GM12878 (cell line): ENCODE results near the gene KRTAP24-1. TPM values are rescaled to one million over a fixed set of nuclear protein-coding genes. Genes with fewer than 3 reads are reported as not detected.

Experiments used
- ATAC-seq: fragments of 200-7000 bp; cut with Tn5 transposase; 3 replicates; pipeline ENCODE4 v1.9.1; 2020; ENCODE audit warnings: mild to moderate bottlenecking, moderate library complexity
- BruUV-seq: library from RNA; stranded (reverse); fragments of 400-500 nt; replicated peaks from 2 replicates; lab custom pipeline; 2021; lab: Mats Ljungman, UMichigan
- CTCF ChIA-PET: fragments of 300-600 bp; sonication (Branson Sonifier 250); formaldehyde crosslinking; extraction: SDS; loops from one replicate; lab custom pipeline; 2021; ENCODE audit warnings: inconsistent platforms; lab: Yijun Ruan, JAX
- POLR2A ChIA-PET: fragments of 350-600 bp; formaldehyde crosslinking; extraction: SDS; loops from one replicate; lab custom pipeline; 2021; ENCODE audit warnings: inconsistent platforms; lab: Charles Lee
- RAD21 ChIA-PET: fragments of 300-600 bp; sonication (Branson Sonifier 250); formaldehyde crosslinking; loops from one replicate; lab custom pipeline; 2023; ENCODE audit warnings: antibody characterized with exemption; ENCODE audit not compliant: unreplicated experiment; lab: Charles Lee
- SMC1A ChIA-PET: fragments of 300-600 bp; sonication (Branson Sonifier 250); formaldehyde crosslinking; loops from one replicate; lab custom pipeline; 2023; ENCODE audit not compliant: unreplicated experiment, uncharacterized antibody; lab: Charles Lee
- DNase-seq: peaks from one replicate; pipeline ENCODE4 v3.0.0-alpha.2; 2011; ENCODE audit warnings: low read depth, low spot score
- FAIRE-seq: peaks from 3 replicates; lab custom pipeline; 2011; peaks lifted over from hg19 to GRCh38; lab: Jason Lieb, UNC
- H2AFZ ChIP-seq: 2 replicates; pipeline ENCODE4 v1.6.0; 2011; ENCODE audit warnings: low read depth, low read length, control low read depth; ENCODE audit not compliant: control insufficient read depth
- H3K27ac ChIP-seq: 2 replicates; pipeline ENCODE4 v1.5.1; 2011; ENCODE audit warnings: control low read depth; ENCODE audit not compliant: control insufficient read depth, insufficient read depth
- H3K27me3 ChIP-seq, 2 experiments: replicated peaks in 1 of 2; 2 replicates each; pipeline versions ENCODE4 v1.6.0 to v1.6.1; 2011; ENCODE audit warnings: low read length in 1 of 2; ENCODE audit not compliant: control insufficient read depth in 2 of 2, insufficient read depth in 2 of 2
- H3K36me3 ChIP-seq, 2 experiments: 2 replicates each; pipeline ENCODE4 v1.5.1; 2011; ENCODE audit warnings: low read length in 1 of 2; ENCODE audit not compliant: control insufficient read depth in 2 of 2, insufficient read depth in 2 of 2
- H3K4me1 ChIP-seq: 2 replicates; pipeline ENCODE4 v1.6.1; 2011; ENCODE audit warnings: mild to moderate bottlenecking, low read length, moderate library complexity, mixed read lengths; ENCODE audit not compliant: control insufficient read depth, insufficient read depth
- H3K4me2 ChIP-seq: 2 replicates; pipeline ENCODE4 v1.6.0; 2011; ENCODE audit warnings: control low read depth; ENCODE audit not compliant: control insufficient read depth, insufficient read depth
- H3K4me3 ChIP-seq: fragments of 200-600 bp; sonication (generic); 2 replicates; pipeline ENCODE4 v1.5.1; 2016
- H3K79me2 ChIP-seq: 2 replicates; pipeline ENCODE4 v1.6.0; 2011; ENCODE audit warnings: low read length; ENCODE audit not compliant: control insufficient read depth, insufficient read depth
- H3K9ac ChIP-seq: 2 replicates; pipeline ENCODE4 v1.8.0; 2011; ENCODE audit warnings: low read length, control low read depth, mixed read lengths; ENCODE audit not compliant: control insufficient read depth, insufficient read depth
- H3K9me3 ChIP-seq: replicated peaks from 3 replicates; pipeline ENCODE4 v1.5.1; 2011; ENCODE audit warnings: mild to moderate bottlenecking, low read length; ENCODE audit not compliant: control insufficient read depth, insufficient read depth
- H4K20me1 ChIP-seq: 2 replicates; pipeline ENCODE4 v1.6.0; 2011; ENCODE audit not compliant: control insufficient read depth, insufficient read depth
- ATF7 ChIP-seq: fragments of 450-650 bp; IDR thresholded peaks from 2 replicates; pipeline ENCODE4 v1.6.1; 2016; ENCODE audit warnings: low read depth, mild to moderate bottlenecking
- BACH1 ChIP-seq: fragments of 450-650 bp; IDR thresholded peaks from 2 replicates; pipeline ENCODE4 v1.6.1; 2017; ENCODE audit warnings: mild to moderate bottlenecking, borderline replicate concordance
- CBX5 ChIP-seq: sonication (generic); IDR thresholded peaks from 2 replicates; pipeline ENCODE4 v1.6.1; 2016; ENCODE audit warnings: low read depth, moderate library complexity, mild to moderate bottlenecking, inconsistent platforms
- CREM ChIP-seq: IDR thresholded peaks from 2 replicates; pipeline ENCODE4 v1.6.1; 2014; ENCODE audit warnings: antibody characterized with exemption, low read depth
- FOXK2 ChIP-seq: fragments of 450-650 bp; IDR thresholded peaks from 2 replicates; pipeline ENCODE4 v1.6.1; 2017; ENCODE audit warnings: mild to moderate bottlenecking, moderate library complexity
- NFXL1 ChIP-seq: fragments of 450-650 bp; IDR thresholded peaks from 2 replicates; pipeline ENCODE4 v1.6.1; 2017; ENCODE audit warnings: antibody characterized with exemption, mild to moderate bottlenecking, borderline replicate concordance
- NRF1 ChIP-seq: conservative IDR thresholded peaks from 2 replicates; pipeline ENCODE4 v1.6.1; 2011; ENCODE audit warnings: mild to moderate bottlenecking, low read depth, low read length, improper control_type of control experiment
- SMAD1 ChIP-seq: fragments of 450-650 bp; IDR thresholded peaks from 2 replicates; pipeline ENCODE4 v1.6.1; 2018; ENCODE audit warnings: mild to moderate bottlenecking, low read depth; ENCODE audit not compliant: partially characterized antibody
- SMARCA5 ChIP-seq: fragments of 450-650 bp; IDR thresholded peaks from 2 replicates; pipeline ENCODE4 v1.6.1; 2017; ENCODE audit warnings: mild to moderate bottlenecking
- TCF3 ChIP-seq: IDR thresholded peaks from 2 replicates; pipeline ENCODE4 v1.6.1; 2012; ENCODE audit warnings: low read depth, mild to moderate bottlenecking, low read length, borderline replicate concordance; ENCODE audit not compliant: insufficient read depth
- ZBTB40 ChIP-seq: fragments of 450-650 bp; IDR thresholded peaks from 2 replicates; pipeline ENCODE4 v1.6.1; 2016; ENCODE audit warnings: mild to moderate bottlenecking, moderate library complexity, borderline replicate concordance
- ZNF384 ChIP-seq: IDR thresholded peaks from 2 replicates; pipeline ENCODE4 v1.6.1; 2012; ENCODE audit warnings: low read depth, mild to moderate bottlenecking, low read length, improper control_type of control experiment, borderline replicate concordance
- WGBS: methylation state at CpG from one replicate; pipeline ENCODE4 v1.1.6; 2016; ENCODE audit warnings: low lambda C conversion rate; ENCODE audit not compliant: insufficient replicate concordance, insufficient coverage; ENCODE audit errors: missing lambda C conversion rate; 5-methylcytosine and 5-hydroxymethylcytosine counted together
- in situ Hi-C: fragments of 300-500 bp; cut with MboI; formaldehyde crosslinking; loops from 9 replicates; pipeline ENCODE4 v1.14.3; 2018; ENCODE audit warnings: mixed read lengths
- intact Hi-C: fragments of 100-400 bp; cut with micrococcal nuclease; formaldehyde crosslinking; loops from one replicate; pipeline ENCODE4 v1.14.2; 2022; ENCODE audit not compliant: unreplicated experiment
- polyA plus RNA-seq, 11 experiments: library from polyadenylated mRNA; depleted of rRNA in 4 of 11; unstranded in 6 of 11; stranded (reverse) in 5 of 11; fragments of >200 nt; fragmentation: Nextera tagmentation in 4 of 11; fragmentation: Illumina TruSeq in 1 of 11; extraction: Ambion mirVana in 4 of 11; extraction: Trizol in 1 of 11; gene quantifications; 1 replicate in 1 of 11; 2 replicates in 10 of 11; pipeline versions ENCODE4 v1.2.1 to v1.2.3, GENCODE V29; 2011 to 2016; ENCODE audit warnings: inconsistent platforms in 2 of 11, missing spikeins in 2 of 11, low read depth in 1 of 11
- total RNA-seq, 4 experiments: library from RNA; depleted of rRNA in 3 of 4; stranded (reverse); fragments of >200 nt in 3 of 4; fragmentation: Illumina TruSeq in 1 of 4; extraction: Trizol in 1 of 4; gene quantifications; 2 replicates each; pipeline versions ENCODE4 v1.2.1 to v1.2.3, GENCODE V29; 2013 to 2021
- TF ChIP-seq, protein P1 (sequence below): IDR thresholded peaks from 2 replicates; pipeline ENCODE4 v1.6.1; 2012; ENCODE audit warnings: low read depth, low read length, improper control_type of control experiment

KRTAP24-1 gene
- total and polyA plus RNA-seq, 10 of the 15 experiments (the other 5 are each of a cell fraction or from before 2014, with no cell fraction given): not detected

GRCh38 chr21:30238168-30238567 lies 44.6 kb downstream of the KRTAP24-1 start:
- ChIA-PET CTCF (no interaction called here), POLR2A (no interaction called here), SMC1A (no interaction called here), RAD21 (no interaction called here)
- no peaks in the 10 kb centered on the region for H4K20me1 ChIP-seq
- no peak overlapping the region for H3K4me2 ChIP-seq
- ATAC-seq: no peak
- no peak for DNase-seq
- no peak for FAIRE-seq
- H3K27ac ChIP-seq: no peak overlapping the region
- in situ Hi-C loops (no loop called here), intact Hi-C loops (no loop called here)
- no peaks in the 10 kb centered on the region for H3K4me1 ChIP-seq
- no TSS peak for BruUV-seq
- H3K9ac ChIP-seq: no peak overlapping the region
- H3K9me3 ChIP-seq: no peaks in the 10 kb centered on the region; the same call in 2 of the 3 replicates
- no peak for TF ChIP-seq ATF7
- no peak for TF ChIP-seq ZNF384
- no peak for TF ChIP-seq SMAD1
- TF ChIP-seq, protein P1, sequence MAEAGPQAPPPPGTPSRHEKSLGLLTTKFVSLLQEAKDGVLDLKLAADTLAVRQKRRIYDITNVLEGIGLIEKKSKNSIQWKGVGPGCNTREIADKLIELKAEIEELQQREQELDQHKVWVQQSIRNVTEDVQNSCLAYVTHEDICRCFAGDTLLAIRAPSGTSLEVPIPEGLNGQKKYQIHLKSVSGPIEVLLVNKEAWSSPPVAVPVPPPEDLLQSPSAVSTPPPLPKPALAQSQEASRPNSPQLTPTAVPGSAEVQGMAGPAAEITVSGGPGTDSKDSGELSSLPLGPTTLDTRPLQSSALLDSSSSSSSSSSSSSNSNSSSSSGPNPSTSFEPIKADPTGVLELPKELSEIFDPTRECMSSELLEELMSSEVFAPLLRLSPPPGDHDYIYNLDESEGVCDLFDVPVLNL: no peak
- no peak for TF ChIP-seq NRF1
- no peak for TF ChIP-seq CREM
- no peak overlapping the region for H2AFZ ChIP-seq
- no peaks in the 10 kb centered on the region for H3K36me3 ChIP-seq
- H3K4me3 ChIP-seq: no peak overlapping the region
- H3K27me3 ChIP-seq: no peaks in the 10 kb centered on the region
- H3K79me2 ChIP-seq: no peaks in the 10 kb centered on the region
- WGBS: 39% methylated on average over 1 of the region's 1 CpG

GRCh38 chr21:30234643-30235042 lies 48.1 kb downstream of the KRTAP24-1 start:
- ChIA-PET RAD21 (no interaction called here), SMC1A (interaction anchor here (1.0 to 1.5 kb wide), 2 partner anchors 9 to 10 kb away, joined by 3 to 4 read pairs; no protein-coding TSS in a partner anchor), CTCF (interaction anchor here (1.3 kb wide), 1 partner anchor 9 kb away, joined by 3 read pairs; no protein-coding TSS in a partner anchor), POLR2A (no interaction called here)
- Histone ChIP-seq H3K9me3 (no peaks in the 10 kb centered on the region), H3K9ac (no peak overlapping the region), H3K4me2 (no peak overlapping the region), H3K27me3 (no peaks in the 10 kb centered on the region), H4K20me1 (no peaks in the 10 kb centered on the region), H3K4me3 (no peak overlapping the region), H3K27ac (no peak overlapping the region), H2AFZ (no peak overlapping the region), H3K36me3 (no peaks in the 10 kb centered on the region), H3K79me2 (no peaks in the 10 kb centered on the region), H3K4me1 (no peaks in the 10 kb centered on the region)
- FAIRE-seq (no peak), ATAC-seq (no peak), DNase-seq (no peak)
- BruUV-seq: no TSS peak
- in situ Hi-C loops (no loop called here), intact Hi-C loops (no loop called here)
- WGBS: 0% methylated on average over 2 of the region's 2 CpGs
- TF ChIP-seq SMARCA5 (no peak), TCF3 (no peak), BACH1 (no peak), ZBTB40 (no peak), FOXK2 (no peak), SMAD1 (no peak), CBX5 (no peak), NFXL1 (no peak)
